A549 (cell line): ENCODE results near the gene SAMMSON. TPM values are rescaled to one million over a fixed set of nuclear protein-coding genes. Genes with fewer than 3 reads are reported as not detected.

Experiments used
- ATAC-seq, 2 experiments: fragments of 200-7000 bp in 1 of 2; fragments of >200 bp in 1 of 2; cut with Nextera tagmentation in 1 of 2; cut with Tn5 transposase in 1 of 2; 3 replicates each; pipeline versions ENCODE4 v1.8.0 to v1.9.1; 2018 to 2020; ENCODE audit warnings: mild to moderate bottlenecking in 1 of 2, moderate library complexity in 1 of 2
- CTCF ChIA-PET: fragments of 300-600 bp; sonication (Branson Sonifier 250); formaldehyde crosslinking; extraction: SDS; loops from one replicate; lab custom pipeline; 2021; ENCODE audit warnings: antibody characterized with exemption, inconsistent platforms; lab: Yijun Ruan, JAX
- POLR2A ChIA-PET: fragments of 350-600 bp; formaldehyde crosslinking; extraction: SDS; loops from one replicate; lab custom pipeline; 2021; ENCODE audit warnings: antibody characterized with exemption, inconsistent platforms; lab: Yijun Ruan, JAX
- DNase-seq, 2 experiments: peaks; one replicate each; pipeline versions ENCODE4 v3.0.0 to v3.0.0-alpha.2; 2011 to 2016; ENCODE audit warnings: low read depth in 1 of 2, low spot score in 1 of 2
- FAIRE-seq: peaks from 2 replicates; lab custom pipeline; 2011; peaks lifted over from hg19 to GRCh38; lab: Jason Lieb, UNC
- H3K27ac ChIP-seq, 2 experiments: fragments of >200 bp; sonication (Bioruptor Twin); formaldehyde crosslinking; 3 replicates each; pipeline ENCODE4 v1.5.1; 2016 to 2017
- H3K4me1 ChIP-seq: fragments of >200 bp; sonication (Bioruptor Twin); formaldehyde crosslinking; 3 replicates; pipeline ENCODE4 v1.6.1; 2016
- H3K4me2 ChIP-seq: fragments of >200 bp; sonication (Bioruptor Twin); formaldehyde crosslinking; 3 replicates; pipeline ENCODE4 v1.6.1; 2016
- H3K4me3 ChIP-seq: fragments of >200 bp; sonication (Bioruptor Twin); formaldehyde crosslinking; 3 replicates; pipeline ENCODE4 v1.5.1; 2016
- H3K9me3 ChIP-seq: fragments of >200 bp; sonication (Bioruptor Twin); formaldehyde crosslinking; 3 replicates; pipeline ENCODE4 v1.6.1; 2016
- BHLHE40 ChIP-seq: IDR thresholded peaks from 2 replicates; pipeline ENCODE4 v1.6.1; 2012; ENCODE audit warnings: low read depth, low read length, inconsistent platforms
- CBX2 ChIP-seq: fragments of 200-600 bp; sonication (generic); IDR thresholded peaks from 2 replicates; pipeline ENCODE4 v1.6.1; 2016; ENCODE audit warnings: low read depth, mild to moderate bottlenecking, borderline replicate concordance
- CEBPB ChIP-seq, 2 experiments: fragments of >200 bp in 1 of 2; sonication (Bioruptor Twin) in 1 of 2; formaldehyde crosslinking in 1 of 2; IDR thresholded peaks; 2 replicates each; pipeline ENCODE4 v1.6.1; 2012 to 2016
- EHF ChIP-seq: fragments of 250-450 bp; sonication (Bioruptor Pico); IDR thresholded peaks from 2 replicates; pipeline ENCODE4 v1.5.0; 2020; ENCODE audit warnings: mild to moderate bottlenecking
- FOSL2 ChIP-seq, 2 experiments: fragments of 450-650 bp in 1 of 2; fragments of >200 bp in 1 of 2; sonication (Bioruptor Twin) in 1 of 2; formaldehyde crosslinking; IDR thresholded peaks; 2 replicates each; pipeline versions ENCODE4 v1.5.0 to v1.6.1; 2016 to 2020; ENCODE audit warnings: mild to moderate bottlenecking in 1 of 2, moderate library complexity in 1 of 2
- HEYL ChIP-seq: fragments of 250-450 bp; sonication (Bioruptor Pico); IDR thresholded peaks from 2 replicates; pipeline ENCODE4 v1.8.0; 2021; ENCODE audit warnings: mild to moderate bottlenecking, moderate library complexity
- NFE2L2 ChIP-seq: fragments of 150-350 bp; conservative IDR thresholded peaks from 2 replicates; pipeline ENCODE4 v1.6.1; 2014; ENCODE audit warnings: low read length
- PHF8 ChIP-seq: fragments of 200-600 bp; sonication (generic); IDR thresholded peaks from 2 replicates; pipeline ENCODE4 v1.6.1; 2016; ENCODE audit warnings: low read depth, mild to moderate bottlenecking, antibody characterized with exemption, moderate library complexity, borderline replicate concordance
- POLR2A ChIP-seq: IDR thresholded peaks from 2 replicates; pipeline ENCODE4 v1.6.1; 2012; ENCODE audit warnings: mild to moderate bottlenecking, low read length
- RAD21 ChIP-seq, 2 experiments: fragments of >200 bp in 1 of 2; sonication (Bioruptor Twin) in 1 of 2; formaldehyde crosslinking in 1 of 2; IDR thresholded peaks in 1 of 2; conservative IDR thresholded peaks in 1 of 2; 2 replicates in 1 of 2; 3 replicates in 1 of 2; pipeline ENCODE4 v1.6.1; 2012 to 2018; ENCODE audit warnings: inconsistent platforms in 1 of 2
- ZC3H11A ChIP-seq: fragments of 450-650 bp; IDR thresholded peaks from 2 replicates; pipeline ENCODE4 v1.6.1; 2014; ENCODE audit warnings: antibody characterized with exemption, mild to moderate bottlenecking
- ZFP36 ChIP-seq: fragments of 450-650 bp; IDR thresholded peaks from 2 replicates; pipeline ENCODE4 v1.6.1; 2014; ENCODE audit warnings: borderline replicate concordance; ENCODE audit not compliant: partially characterized antibody
- WGBS: methylation state at CpG from one replicate; pipeline ENCODE4 v1.1.6; 2017; ENCODE audit errors: missing lambda C conversion rate; 5-methylcytosine and 5-hydroxymethylcytosine counted together
- polyA plus RNA-seq, 4 experiments: library from polyadenylated mRNA; depleted of rRNA in 3 of 4; stranded (reverse); fragments of >200 nt; fragmentation: RNase III in 1 of 4; extraction: RNeasy Plus Mini Kit Qiagen cat#74134 plus additional on column Dnase treatment in 1 of 4; gene quantifications; 2 replicates in 3 of 4; 3 replicates in 1 of 4; pipeline ENCODE4 v1.2.3, GENCODE V29; 2011 to 2017
- TF ChIP-seq, protein P1 (sequence below): IDR thresholded peaks from 2 replicates; pipeline ENCODE4 v1.6.1; 2012
- TF ChIP-seq, protein P2 (sequence below): fragments of 200-600 bp; sonication (generic); IDR thresholded peaks from 2 replicates; pipeline ENCODE4 v1.6.1; 2016; ENCODE audit warnings: antibody characterized with exemption, mild to moderate bottlenecking, moderate library complexity
- TF ChIP-seq, protein P3 (sequence below): fragments of >200 bp; sonication (Bioruptor Twin); formaldehyde crosslinking; IDR thresholded peaks from 3 replicates; pipeline ENCODE4 v1.6.1; 2016
- TF ChIP-seq, protein P4 (sequence below): fragments of 250-450 bp; sonication (Bioruptor Pico); IDR thresholded peaks from 2 replicates; pipeline ENCODE4 v1.5.0; 2021; ENCODE audit warnings: mild to moderate bottlenecking, moderate library complexity, borderline replicate concordance

Gene SAMMSON
- polyA plus RNA-seq, 2 of the 4 experiments (the other 2 are of a cell fraction): not detected

DNA sequence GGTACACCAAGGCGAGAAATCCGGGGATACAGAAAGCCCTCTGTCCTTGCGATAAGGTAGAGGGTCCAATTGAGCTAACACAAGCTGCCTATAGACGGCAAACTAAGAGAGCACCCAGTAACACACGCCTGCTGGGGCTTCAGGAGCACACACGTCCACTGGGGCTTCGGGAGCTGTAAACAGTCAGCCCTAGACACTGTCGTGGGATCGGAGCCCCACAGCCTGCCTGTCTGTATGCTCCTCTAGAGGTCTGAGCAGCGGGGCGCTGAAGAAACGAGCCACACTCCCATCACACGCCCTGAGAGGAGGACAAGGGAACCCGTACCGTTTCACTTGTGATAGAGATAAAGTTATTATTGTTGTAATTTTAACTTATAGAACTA is 486 bp downstream of the SAMMSON start:
- no peaks in the 10 kb centered on the region for H3K9me3 ChIP-seq
- CTCF ChIA-PET: interaction anchor here (1.2 to 1.4 kb wide), 2 partner anchors 12 to 34 kb away, joined by 3 to 4 read pairs; no protein-coding TSS in a partner anchor
- WGBS: 86% methylated on average over 15 of the region's 15 CpGs
- peak overlapping the region in 1 of 2 experiments; percentile 56; a peak in 2 of 6 replicates for H3K27ac ChIP-seq
- H3K4me3 ChIP-seq: no peak overlapping the region
- peak overlapping the region; percentile 46 for H3K4me2 ChIP-seq
- no peak for DNase-seq
- no peak for TF ChIP-seq BHLHE40
- TF ChIP-seq ZFP36: no peak
- TF ChIP-seq HEYL (CRISPR knock-in tag): no peak
- TF ChIP-seq, all 56 proteins: peak for 0
- H3K4me1 ChIP-seq: peaks cover 4% of the 10 kb centered on the region; the same call in 2 of the 3 replicates
- FAIRE-seq (no peak), ATAC-seq (peak in 1 of 2 experiments; percentile 53; a peak in 3 of 6 replicates)
- POLR2A ChIA-PET: no interaction called here

DNA sequence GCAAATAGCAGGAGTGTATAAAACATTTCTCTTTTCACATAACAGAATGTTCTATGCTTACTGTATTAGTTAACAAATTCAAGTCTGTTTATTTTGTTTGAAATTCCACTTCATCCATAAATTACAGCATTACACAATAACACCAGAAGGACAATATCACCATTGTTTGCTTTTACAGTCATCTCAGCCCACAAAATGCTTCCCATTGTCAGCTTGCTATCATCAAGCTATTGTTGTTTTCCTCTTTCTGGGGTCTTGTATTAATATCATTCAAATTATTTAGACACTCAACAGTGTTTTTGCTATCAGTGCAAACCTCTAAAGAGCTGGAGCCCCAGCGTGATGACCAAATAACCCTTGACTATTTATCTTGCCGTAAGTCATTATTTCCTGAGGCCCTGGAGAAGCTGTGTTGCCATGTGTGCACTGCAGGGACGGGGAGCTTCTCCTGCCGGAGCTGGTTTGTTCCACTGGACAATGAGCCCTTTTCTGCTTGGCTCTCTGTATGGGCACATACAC is 1.1 kb downstream of the SAMMSON start:
- 18% methylated on average over 4 of the region's 4 CpGs for WGBS
- POLR2A ChIA-PET: no interaction called here

DNA sequence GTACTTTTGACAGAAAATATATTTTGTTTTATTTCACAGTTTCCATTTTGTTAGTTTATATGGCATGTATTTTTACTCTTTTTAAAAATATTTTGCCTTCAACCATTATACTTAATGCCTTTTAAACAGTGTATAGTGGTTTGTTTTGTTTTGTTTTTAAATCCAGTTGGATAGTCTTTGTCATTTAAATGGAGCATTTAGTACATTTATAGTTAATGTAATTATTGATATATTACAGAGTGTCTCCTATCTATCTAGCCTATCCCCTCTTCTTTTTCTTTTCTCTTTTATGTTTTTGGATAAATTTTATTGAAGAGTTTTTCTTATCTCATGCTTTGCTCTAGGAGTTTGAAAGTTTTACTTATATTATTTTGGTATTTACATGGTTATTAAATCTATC is 3.6 kb downstream of the SAMMSON start:
- DNase-seq (no peak), ATAC-seq (no peak), FAIRE-seq (no peak)
- peaks cover 4% of the 10 kb centered on the region; the same call in 2 of the 3 replicates for H3K4me1 ChIP-seq
- ChIA-PET POLR2A (no interaction called here), CTCF (no interaction called here)
- TF ChIP-seq PHF8 (no peak), RAD21 (conservative IDR thresholded peaks at IDR 0.05 in 1 of 2, IDR thresholded peaks at IDR 0.05 in 1 of 2) (no peak), NFE2L2 (no peak), FOSL2 (IDR thresholded peaks at IDR 0.05) (no peak), FOSL2 (CRISPR knock-in tag; IDR thresholded peaks at IDR 0.05) (no peak), POLR2A (no peak), EHF (no peak), CBX2 (no peak), CEBPB (IDR thresholded peaks at IDR 0.05) (no peak), ZC3H11A (no peak)
- TF ChIP-seq, protein P1, sequence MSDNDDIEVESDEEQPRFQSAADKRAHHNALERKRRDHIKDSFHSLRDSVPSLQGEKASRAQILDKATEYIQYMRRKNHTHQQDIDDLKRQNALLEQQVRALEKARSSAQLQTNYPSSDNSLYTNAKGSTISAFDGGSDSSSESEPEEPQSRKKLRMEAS: no peak
- TF ChIP-seq, protein P2, sequence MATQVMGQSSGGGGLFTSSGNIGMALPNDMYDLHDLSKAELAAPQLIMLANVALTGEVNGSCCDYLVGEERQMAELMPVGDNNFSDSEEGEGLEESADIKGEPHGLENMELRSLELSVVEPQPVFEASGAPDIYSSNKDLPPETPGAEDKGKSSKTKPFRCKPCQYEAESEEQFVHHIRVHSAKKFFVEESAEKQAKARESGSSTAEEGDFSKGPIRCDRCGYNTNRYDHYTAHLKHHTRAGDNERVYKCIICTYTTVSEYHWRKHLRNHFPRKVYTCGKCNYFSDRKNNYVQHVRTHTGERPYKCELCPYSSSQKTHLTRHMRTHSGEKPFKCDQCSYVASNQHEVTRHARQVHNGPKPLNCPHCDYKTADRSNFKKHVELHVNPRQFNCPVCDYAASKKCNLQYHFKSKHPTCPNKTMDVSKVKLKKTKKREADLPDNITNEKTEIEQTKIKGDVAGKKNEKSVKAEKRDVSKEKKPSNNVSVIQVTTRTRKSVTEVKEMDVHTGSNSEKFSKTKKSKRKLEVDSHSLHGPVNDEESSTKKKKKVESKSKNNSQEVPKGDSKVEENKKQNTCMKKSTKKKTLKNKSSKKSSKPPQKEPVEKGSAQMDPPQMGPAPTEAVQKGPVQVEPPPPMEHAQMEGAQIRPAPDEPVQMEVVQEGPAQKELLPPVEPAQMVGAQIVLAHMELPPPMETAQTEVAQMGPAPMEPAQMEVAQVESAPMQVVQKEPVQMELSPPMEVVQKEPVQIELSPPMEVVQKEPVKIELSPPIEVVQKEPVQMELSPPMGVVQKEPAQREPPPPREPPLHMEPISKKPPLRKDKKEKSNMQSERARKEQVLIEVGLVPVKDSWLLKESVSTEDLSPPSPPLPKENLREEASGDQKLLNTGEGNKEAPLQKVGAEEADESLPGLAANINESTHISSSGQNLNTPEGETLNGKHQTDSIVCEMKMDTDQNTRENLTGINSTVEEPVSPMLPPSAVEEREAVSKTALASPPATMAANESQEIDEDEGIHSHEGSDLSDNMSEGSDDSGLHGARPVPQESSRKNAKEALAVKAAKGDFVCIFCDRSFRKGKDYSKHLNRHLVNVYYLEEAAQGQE: no peak
- TF ChIP-seq, protein P3, sequence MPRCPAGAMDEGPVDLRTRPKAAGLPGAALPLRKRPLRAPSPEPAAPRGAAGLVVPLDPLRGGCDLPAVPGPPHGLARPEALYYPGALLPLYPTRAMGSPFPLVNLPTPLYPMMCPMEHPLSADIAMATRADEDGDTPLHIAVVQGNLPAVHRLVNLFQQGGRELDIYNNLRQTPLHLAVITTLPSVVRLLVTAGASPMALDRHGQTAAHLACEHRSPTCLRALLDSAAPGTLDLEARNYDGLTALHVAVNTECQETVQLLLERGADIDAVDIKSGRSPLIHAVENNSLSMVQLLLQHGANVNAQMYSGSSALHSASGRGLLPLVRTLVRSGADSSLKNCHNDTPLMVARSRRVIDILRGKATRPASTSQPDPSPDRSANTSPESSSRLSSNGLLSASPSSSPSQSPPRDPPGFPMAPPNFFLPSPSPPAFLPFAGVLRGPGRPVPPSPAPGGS: no peak
- TF ChIP-seq, protein P4, sequence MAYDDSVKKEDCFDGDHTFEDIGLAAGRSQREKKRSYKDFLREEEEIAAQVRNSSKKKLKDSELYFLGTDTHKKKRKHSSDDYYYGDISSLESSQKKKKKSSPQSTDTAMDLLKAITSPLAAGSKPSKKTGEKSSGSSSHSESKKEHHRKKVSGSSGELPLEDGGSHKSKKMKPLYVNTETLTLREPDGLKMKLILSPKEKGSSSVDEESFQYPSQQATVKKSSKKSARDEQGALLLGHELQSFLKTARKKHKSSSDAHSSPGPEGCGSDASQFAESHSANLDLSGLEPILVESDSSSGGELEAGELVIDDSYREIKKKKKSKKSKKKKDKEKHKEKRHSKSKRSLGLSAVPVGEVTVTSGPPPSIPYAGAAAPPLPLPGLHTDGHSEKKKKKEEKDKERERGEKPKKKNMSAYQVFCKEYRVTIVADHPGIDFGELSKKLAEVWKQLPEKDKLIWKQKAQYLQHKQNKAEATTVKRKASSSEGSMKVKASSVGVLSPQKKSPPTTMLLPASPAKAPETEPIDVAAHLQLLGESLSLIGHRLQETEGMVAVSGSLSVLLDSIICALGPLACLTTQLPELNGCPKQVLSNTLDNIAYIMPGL (CRISPR knock-in tag): no peak
- no peak overlapping the region for H3K4me2 ChIP-seq
- no peak overlapping the region for H3K4me3 ChIP-seq
- H3K27ac ChIP-seq: no peak overlapping the region
- H3K9me3 ChIP-seq: no peaks in the 10 kb centered on the region

More for the DNA sequence above, 1.1 kb downstream of the SAMMSON start:
- ATAC-seq: peak in 1 of 2 experiments; percentile 62; a peak in 3 of 6 replicates
- H3K4me2 ChIP-seq: peak overlapping the region; percentile 46
- H3K9me3 ChIP-seq: no peaks in the 10 kb centered on the region
- TF ChIP-seq CEBPB (IDR thresholded peaks at IDR 0.05) (peak in 1 of 2 experiments; percentile 31; a peak in 1 of 4 replicates), ZFP36 (no peak)
- TF ChIP-seq, all 56 proteins: peak for 1
- CTCF ChIA-PET: interaction anchor here (1.2 to 1.4 kb wide), 2 partner anchors 12 to 33 kb away, joined by 3 to 4 read pairs; no protein-coding TSS in a partner anchor
- H3K27ac ChIP-seq: peak overlapping the region in 1 of 2 experiments; percentile 10; a peak in 1 of 6 replicates
- peaks cover 4% of the 10 kb centered on the region; the same call in 2 of the 3 replicates for H3K4me1 ChIP-seq
- DNase-seq (peak in 1 of 2 experiments; percentile 19), FAIRE-seq (no peak)
- no peak overlapping the region for H3K4me3 ChIP-seq
